H1 (cell line): Measurements from ENCODE around the gene KCNT1. TPM values are rescaled to one million over a fixed set of nuclear protein-coding genes. Genes with fewer than 3 reads are reported as not detected.
A peak's percentile ranks its signal among the peaks of the same experiment; 100 is the strongest.

Source experiments
- CTCF ChIA-PET: fragments of 300-600 bp; sonication (Branson Sonifier 250); formaldehyde crosslinking; loops from one replicate; lab custom pipeline; 2021; ENCODE audit not compliant: partially characterized antibody; lab: Charles Lee
- POLR2A ChIA-PET: fragments of 300-600 bp; sonication (Branson Sonifier 250); formaldehyde crosslinking; loops from one replicate; lab custom pipeline; 2021; ENCODE audit warnings: inconsistent platforms; ENCODE audit not compliant: partially characterized antibody; lab: Charles Lee
- DNase-seq, 2 experiments: peaks; one replicate each; pipeline versions ENCODE4 v3.0.0 to v3.0.0-alpha.2; 2010 to 2022; ENCODE audit warnings: low spot score in 2 of 2, low read depth in 1 of 2, mixed read lengths in 1 of 2
- FAIRE-seq: peaks from 2 replicates; lab custom pipeline; 2011; peaks lifted over from hg19 to GRCh38; lab: Jason Lieb, UNC
- H2AFZ ChIP-seq: 2 replicates; pipeline ENCODE4 v1.8.1; 2012; ENCODE audit warnings: low read length, inconsistent platforms
- H2AK5ac ChIP-seq: 2 replicates; pipeline ENCODE4 v1.6.1; 2013; ENCODE audit warnings: low read depth, low read length
- H2BK120ac ChIP-seq: replicated peaks from 2 replicates; pipeline ENCODE3; 2013; ENCODE audit warnings: low read depth, low read length, inconsistent platforms
- H2BK12ac ChIP-seq: 2 replicates; pipeline ENCODE4 v1.6.1; 2013; ENCODE audit warnings: low read depth, low read length
- H2BK15ac ChIP-seq: 2 replicates; pipeline ENCODE4 v1.6.1; 2013; ENCODE audit warnings: low read length
- H2BK20ac ChIP-seq: 2 replicates; pipeline ENCODE4 v1.6.1; 2013; ENCODE audit warnings: low read length
- H2BK5ac ChIP-seq: 2 replicates; pipeline ENCODE4 v1.6.1; 2013; ENCODE audit warnings: low read depth, low read length
- H3K14ac ChIP-seq: 2 replicates; pipeline ENCODE4 v1.6.1; 2013; ENCODE audit warnings: inconsistent platforms; ENCODE audit not compliant: insufficient read length
- H3K18ac ChIP-seq: 2 replicates; pipeline ENCODE4 v1.6.1; 2013; ENCODE audit warnings: low read length; ENCODE audit errors: extremely low read depth
- H3K23ac ChIP-seq: 2 replicates; pipeline ENCODE4 v1.6.1; 2013; ENCODE audit warnings: inconsistent platforms; ENCODE audit not compliant: insufficient read length
- H3K23me2 ChIP-seq: 2 replicates; pipeline ENCODE4 v1.6.1; 2013; ENCODE audit warnings: low read depth, low read length
- H3K27ac ChIP-seq: 2 replicates; pipeline ENCODE4 v1.6.1; 2011; ENCODE audit warnings: low read depth, low read length, inconsistent platforms
- H3K27me3 ChIP-seq, 4 experiments: replicated peaks in 1 of 4; 1 replicate in 1 of 4; 2 replicates in 3 of 4; pipeline versions ENCODE4 v1.6.1 to v1.8.1; 2011 to 2013; ENCODE audit warnings: low read length in 3 of 4, mild to moderate bottlenecking in 3 of 4, inconsistent platforms in 2 of 4, mixed read lengths in 2 of 4, moderate library complexity in 1 of 4; ENCODE audit not compliant: control insufficient read depth in 3 of 4, insufficient read depth in 3 of 4; ENCODE audit errors: extremely low read depth in 1 of 4
- H3K36me3 ChIP-seq, 4 experiments: 2 replicates each; pipeline versions ENCODE4 v1.6.1 to v1.8.1; 2011 to 2013; ENCODE audit warnings: mild to moderate bottlenecking in 4 of 4, low read length in 3 of 4, moderate library complexity in 2 of 4, control low read depth in 1 of 4, inconsistent platforms in 1 of 4; ENCODE audit not compliant: insufficient read depth in 4 of 4, control insufficient read depth in 2 of 4
- H3K4ac ChIP-seq: replicated peaks from 2 replicates; pipeline ENCODE3; 2013; ENCODE audit warnings: low read length, low read depth, mixed read lengths, inconsistent platforms; ENCODE audit not compliant: insufficient read length
- H3K4me1 ChIP-seq, 4 experiments: replicated peaks in 1 of 4; 1 replicate in 1 of 4; 2 replicates in 3 of 4; pipeline versions ENCODE4 v1.6.1 to v1.8.1; 2011 to 2013; ENCODE audit warnings: low read length in 3 of 4, inconsistent platforms in 2 of 4, mixed read lengths in 1 of 4; ENCODE audit not compliant: insufficient read depth in 4 of 4, control insufficient read depth in 3 of 4
- H3K4me2 ChIP-seq, 2 experiments: 2 replicates each; pipeline versions ENCODE4 v1.6.1 to v1.8.1; 2011 to 2013; ENCODE audit warnings: low read depth in 2 of 2, low read length in 2 of 2, control low read depth in 1 of 2, inconsistent platforms in 1 of 2, mild to moderate bottlenecking in 1 of 2; ENCODE audit not compliant: insufficient read depth in 1 of 2
- H3K4me3 ChIP-seq, 4 experiments: fragments of 200-600, 300-600 bp in 1 of 4; sonication (generic), shearing (Covaris generic), sonication (Bioruptor Twin) in 1 of 4; 2 replicates each; pipeline versions ENCODE4 v1.5.1 to v1.8.1; 2011 to 2016; ENCODE audit warnings: low read length in 4 of 4, low read depth in 3 of 4, control low read depth in 2 of 4, inconsistent platforms in 2 of 4, mild to moderate bottlenecking in 2 of 4, mixed read lengths in 1 of 4, moderate library complexity in 1 of 4; ENCODE audit not compliant: insufficient read depth in 2 of 4; ENCODE audit errors: extremely low read depth in 1 of 4
- H3K56ac ChIP-seq: replicated peaks from 2 replicates; pipeline ENCODE3; 2013; ENCODE audit warnings: low read depth, mild to moderate bottlenecking, mixed read lengths, low read length, inconsistent platforms; ENCODE audit not compliant: insufficient read length
- H3K79me1 ChIP-seq: 2 replicates; pipeline ENCODE4 v1.6.1; 2013; ENCODE audit warnings: low read depth, low read length, control low read depth
- H3K79me2 ChIP-seq, 2 experiments: 2 replicates each; pipeline versions ENCODE4 v1.6.1 to v1.8.1; 2012 to 2013; ENCODE audit warnings: low read length in 2 of 2, mild to moderate bottlenecking in 2 of 2, inconsistent platforms in 1 of 2; ENCODE audit not compliant: insufficient read depth in 2 of 2, control insufficient read depth in 1 of 2
- H3K9ac ChIP-seq, 4 experiments: replicated peaks in 1 of 4; 1 replicate in 1 of 4; 2 replicates in 3 of 4; pipeline versions ENCODE4 v1.6.1 to v1.8.1; 2011 to 2013; ENCODE audit warnings: low read depth in 3 of 4, low read length in 3 of 4, control low read depth in 2 of 4, mild to moderate bottlenecking in 2 of 4, moderate library complexity in 2 of 4, inconsistent platforms in 1 of 4; ENCODE audit errors: extremely low read depth in 1 of 4
- H3K9me3 ChIP-seq, 2 experiments: 2 replicates each; pipeline versions ENCODE4 v1.6.1 to v1.8.1; 2012 to 2013; ENCODE audit warnings: mild to moderate bottlenecking in 2 of 2, moderate library complexity in 2 of 2, control low read depth in 1 of 2, inconsistent platforms in 1 of 2, low read depth in 1 of 2, low read length in 1 of 2, mixed read lengths in 1 of 2; ENCODE audit not compliant: insufficient read depth in 2 of 2
- H4K20me1 ChIP-seq, 2 experiments: replicated peaks in 1 of 2; 2 replicates each; pipeline versions ENCODE3 to v1.8.1; 2011 to 2013; ENCODE audit warnings: inconsistent platforms in 2 of 2, low read length in 2 of 2, mild to moderate bottlenecking in 1 of 2; ENCODE audit not compliant: insufficient read depth in 2 of 2, control insufficient read depth in 1 of 2
- H4K5ac ChIP-seq: 2 replicates; pipeline ENCODE4 v1.6.1; 2013; ENCODE audit warnings: low read length, low read depth, mixed read lengths, inconsistent platforms; ENCODE audit not compliant: insufficient read length
- H4K8ac ChIP-seq: 2 replicates; pipeline ENCODE4 v1.8.0; 2013; ENCODE audit warnings: mild to moderate bottlenecking, moderate library complexity, low read length, inconsistent platforms; ENCODE audit not compliant: insufficient read depth; ENCODE audit errors: extremely low read depth
- H4K91ac ChIP-seq: replicated peaks from 2 replicates; pipeline ENCODE3; 2013; ENCODE audit warnings: low read length, mixed read lengths, inconsistent platforms; ENCODE audit not compliant: insufficient read length
- ASH2L ChIP-seq: fragments of 200-600, 300-600 bp; sonication (generic); IDR thresholded peaks from one replicate; pipeline ENCODE4 v1.7.1; 2017; ENCODE audit warnings: low read length
- BRCA1 ChIP-seq: IDR thresholded peaks from 2 replicates; pipeline ENCODE4 v1.6.1; 2012; ENCODE audit warnings: low read depth, low read length, improper control_type of control experiment
- EGR1 ChIP-seq: IDR thresholded peaks from 2 replicates; pipeline ENCODE4 v1.6.1; 2011; ENCODE audit warnings: low read depth, low read length, borderline replicate concordance
- MAFK ChIP-seq: IDR thresholded peaks from 2 replicates; pipeline ENCODE4 v1.6.1; 2012; ENCODE audit warnings: low read depth, mild to moderate bottlenecking, improper control_type of control experiment, low read length
- NANOG ChIP-seq: IDR thresholded peaks from 2 replicates; pipeline ENCODE4 v1.6.1; 2011; ENCODE audit warnings: low read length, low read depth, mild to moderate bottlenecking, inconsistent platforms; ENCODE audit not compliant: insufficient read depth, poor library complexity, severe bottlenecking
- SP1 ChIP-seq: IDR thresholded peaks from 2 replicates; pipeline ENCODE4 v1.6.1; 2011; ENCODE audit warnings: low read depth, low read length
- ZNF274 ChIP-seq: IDR thresholded peaks from 2 replicates; pipeline ENCODE4 v1.7.0; 2012; ENCODE audit warnings: low read length, borderline replicate concordance; ENCODE audit errors: extremely low read depth
- WGBS, 2 experiments: shearing (Covaris generic) in 1 of 2; methylation state at CpG; one replicate each; pipeline versions ENCODE4 v1.1.6 to v1.1.7; 2013 to 2015; ENCODE audit warnings: low lambda C conversion rate in 2 of 2, mixed read lengths in 2 of 2, inconsistent platforms in 1 of 2, low coverage in 1 of 2, missing lambda C conversion rate in 1 of 2; ENCODE audit not compliant: insufficient replicate concordance in 2 of 2, insufficient coverage in 1 of 2, insufficient read length in 1 of 2; ENCODE audit errors: extremely low coverage in 1 of 2, missing lambda C conversion rate in 1 of 2; 5-methylcytosine and 5-hydroxymethylcytosine counted together
- polyA plus RNA-seq, 7 experiments: library from polyadenylated mRNA; depleted of rRNA in 3 of 7; stranded (reverse) in 5 of 7; unstranded in 2 of 7; fragments of >200 nt in 5 of 7; fragments of 200-250 nt in 2 of 7; gene quantifications; 1 replicate in 5 of 7; 2 replicates in 1 of 7; 4 replicates in 1 of 7; pipeline versions ENCODE4 v1.2.1 to v1.2.3, GENCODE V29; 2011 to 2013; ENCODE audit warnings: missing spikeins in 2 of 7, mixed read lengths in 2 of 7
- total RNA-seq: library from RNA; stranded (reverse); fragmentation: NEBNext Ultra II Directional; extraction: Animal tissue kit (Norgen Biotek cat#: 25700); gene quantifications from 2 replicates; pipeline ENCODE4 v1.2.1, GENCODE V29; 2021
- TF ChIP-seq, protein P1 (sequence below), 3 experiments: IDR thresholded peaks; 1 replicate in 2 of 3; 2 replicates in 1 of 3; pipeline versions ENCODE4 v1.5.1 to v1.6.1; 2011; ENCODE audit warnings: low read length in 3 of 3, mild to moderate bottlenecking in 3 of 3, inconsistent platforms in 2 of 3, low read depth in 1 of 3, moderate library complexity in 1 of 3; ENCODE audit not compliant: insufficient read depth in 1 of 3; ENCODE audit errors: control extremely low read depth in 1 of 3
- TF ChIP-seq, protein P2 (sequence below): IDR thresholded peaks from 2 replicates; pipeline ENCODE4 v1.6.1; 2012; ENCODE audit warnings: inconsistent platforms
- TF ChIP-seq, protein P3 (sequence below): IDR thresholded peaks from 2 replicates; pipeline ENCODE4 v1.6.1; 2011; ENCODE audit warnings: low read depth, mild to moderate bottlenecking, low read length; ENCODE audit not compliant: insufficient read depth

Gene KCNT1
- total and polyA plus RNA-seq, 2 of the 8 experiments (the other 6 are each of a cell fraction or from before 2014, with no cell fraction given), result 0.13 to 0.20 TPM

DNA sequence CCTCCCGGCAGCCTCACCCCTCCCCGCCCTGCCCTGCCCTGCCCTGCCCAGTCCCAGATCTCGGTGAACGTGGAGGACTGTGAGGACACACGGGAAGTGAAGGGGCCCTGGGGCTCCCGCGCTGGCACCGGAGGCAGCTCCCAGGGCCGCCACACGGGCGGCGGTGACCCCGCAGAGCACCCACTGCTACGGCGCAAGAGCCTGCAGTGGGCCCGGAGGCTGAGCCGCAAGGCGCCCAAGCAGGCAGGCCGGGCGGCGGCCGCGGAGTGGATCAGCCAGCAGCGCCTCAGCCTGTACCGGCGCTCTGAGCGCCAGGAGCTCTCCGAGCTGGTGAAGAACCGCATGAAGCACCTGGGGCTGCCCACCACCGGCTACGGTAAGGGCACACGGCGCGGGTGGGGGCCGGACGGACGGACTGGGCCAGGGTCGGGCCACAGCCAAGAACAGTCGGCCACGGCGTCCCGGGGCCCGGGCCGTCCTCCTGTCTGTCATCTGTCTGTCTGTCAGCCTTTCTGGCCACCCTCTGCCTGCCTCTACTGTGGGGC is 84.2 kb downstream of the KCNT1 start:
- H3K4me1 ChIP-seq, result no peaks in the 10 kb centered on the region; a peak in 1 of 7 replicates
- no peak overlapping the region for H4K8ac ChIP-seq
- H4K5ac ChIP-seq, result no peak overlapping the region
- no peak overlapping the region for H2BK12ac ChIP-seq
- H3K9ac ChIP-seq, result no peak overlapping the region
- DNase-seq (no peak), FAIRE-seq (no peak)
- no peak overlapping the region for H3K4me2 ChIP-seq
- no peak overlapping the region for H2BK15ac ChIP-seq
- no peaks in the 10 kb centered on the region for H3K79me2 ChIP-seq
- WGBS, 2 experiments, result 92% methylated on average over 33 of the region's 44 CpGs; no CpG with 5 or more reads in 1 of the 2 experiments
- POLR2A ChIA-PET, result no interaction called here
- H3K27ac ChIP-seq, result no peak overlapping the region
- no peaks in the 10 kb centered on the region for H3K9me3 ChIP-seq
- H2BK5ac ChIP-seq, result no peak overlapping the region
- no peaks in the 10 kb centered on the region for H3K36me3 ChIP-seq
- H3K4me3 ChIP-seq, result no peak overlapping the region
- no peaks in the 10 kb centered on the region for H3K79me1 ChIP-seq
- H4K20me1 ChIP-seq, result no peaks in the 10 kb centered on the region
- H3K4ac ChIP-seq, result no peak overlapping the region
- H2BK20ac ChIP-seq, result no peak overlapping the region
- no peaks in the 10 kb centered on the region for H3K27me3 ChIP-seq
- no peak overlapping the region for H2AK5ac ChIP-seq
- no peak overlapping the region for H3K56ac ChIP-seq
- H3K23me2 ChIP-seq, result no peaks in the 10 kb centered on the region
- CTCF ChIA-PET, result interaction anchor here (1.0 to 3.6 kb wide), 4 partner anchors 11 to 182 kb away, joined by 3 to 32 read pairs (median 10); no protein-coding TSS in a partner anchor
- no peak overlapping the region for H3K23ac ChIP-seq
- H2AFZ ChIP-seq, result no peak overlapping the region
- no peak overlapping the region for H4K91ac ChIP-seq
- H3K18ac ChIP-seq, result no peak overlapping the region
- H2BK120ac ChIP-seq, result no peak overlapping the region
- no peak overlapping the region for H3K14ac ChIP-seq
- TF ChIP-seq, protein P1, sequence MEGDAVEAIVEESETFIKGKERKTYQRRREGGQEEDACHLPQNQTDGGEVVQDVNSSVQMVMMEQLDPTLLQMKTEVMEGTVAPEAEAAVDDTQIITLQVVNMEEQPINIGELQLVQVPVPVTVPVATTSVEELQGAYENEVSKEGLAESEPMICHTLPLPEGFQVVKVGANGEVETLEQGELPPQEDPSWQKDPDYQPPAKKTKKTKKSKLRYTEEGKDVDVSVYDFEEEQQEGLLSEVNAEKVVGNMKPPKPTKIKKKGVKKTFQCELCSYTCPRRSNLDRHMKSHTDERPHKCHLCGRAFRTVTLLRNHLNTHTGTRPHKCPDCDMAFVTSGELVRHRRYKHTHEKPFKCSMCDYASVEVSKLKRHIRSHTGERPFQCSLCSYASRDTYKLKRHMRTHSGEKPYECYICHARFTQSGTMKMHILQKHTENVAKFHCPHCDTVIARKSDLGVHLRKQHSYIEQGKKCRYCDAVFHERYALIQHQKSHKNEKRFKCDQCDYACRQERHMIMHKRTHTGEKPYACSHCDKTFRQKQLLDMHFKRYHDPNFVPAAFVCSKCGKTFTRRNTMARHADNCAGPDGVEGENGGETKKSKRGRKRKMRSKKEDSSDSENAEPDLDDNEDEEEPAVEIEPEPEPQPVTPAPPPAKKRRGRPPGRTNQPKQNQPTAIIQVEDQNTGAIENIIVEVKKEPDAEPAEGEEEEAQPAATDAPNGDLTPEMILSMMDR (IDR thresholded peaks at IDR 0.05; ENCODE audit: control extremely low read depth in 1 of 3, insufficient read depth in 1 of 3, low read depth in 1 of 3, low read length in 3 of 3), result peak in 1 of 3 experiments; percentile 12; a peak in 1 of 4 replicates
- TF ChIP-seq NANOG (no peak), MAFK (no peak), SP1 (no peak), ASH2L (no peak), EGR1 (no peak), BRCA1 (no peak), ZNF274 (no peak)
- TF ChIP-seq, protein P2, sequence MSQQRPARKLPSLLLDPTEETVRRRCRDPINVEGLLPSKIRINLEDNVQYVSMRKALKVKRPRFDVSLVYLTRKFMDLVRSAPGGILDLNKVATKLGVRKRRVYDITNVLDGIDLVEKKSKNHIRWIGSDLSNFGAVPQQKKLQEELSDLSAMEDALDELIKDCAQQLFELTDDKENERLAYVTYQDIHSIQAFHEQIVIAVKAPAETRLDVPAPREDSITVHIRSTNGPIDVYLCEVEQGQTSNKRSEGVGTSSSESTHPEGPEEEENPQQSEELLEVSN, result no peak
- TF ChIP-seq, protein P3, sequence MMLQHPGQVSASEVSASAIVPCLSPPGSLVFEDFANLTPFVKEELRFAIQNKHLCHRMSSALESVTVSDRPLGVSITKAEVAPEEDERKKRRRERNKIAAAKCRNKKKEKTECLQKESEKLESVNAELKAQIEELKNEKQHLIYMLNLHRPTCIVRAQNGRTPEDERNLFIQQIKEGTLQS, result no peak
